Type B pancreatic cell (in vitro differentiated cells): ENCODE data around the gene KCNK16. TPM values are rescaled to one million over a fixed set of nuclear protein-coding genes. Genes with fewer than 3 reads are reported as not detected.
A peak's percentile ranks its signal among the peaks of the same experiment; 100 is the strongest.

Source experiments
- DNase-seq: peaks from one replicate; pipeline ENCODE4 v3.0.0; 2021; ENCODE audit warnings: mixed read lengths; ENCODE audit not compliant: unreplicated experiment; ENCODE audit errors: extremely low spot score
- H3K27ac Mint-ChIP-seq: 2 replicates; pipeline ENCODE4 v1.8.0; 2021; ENCODE audit warnings: mild to moderate bottlenecking, mixed read lengths
- H3K27me3 Mint-ChIP-seq: 2 replicates; pipeline ENCODE4 v1.8.0; 2021; ENCODE audit warnings: mixed read lengths
- H3K36me3 Mint-ChIP-seq: 2 replicates; pipeline ENCODE4 v1.8.0; 2021; ENCODE audit warnings: mixed read lengths
- H3K4me1 Mint-ChIP-seq: one replicate; pipeline ENCODE4 v1.8.0; 2021; ENCODE audit warnings: mixed read lengths; ENCODE audit not compliant: unreplicated experiment
- H3K4me3 Mint-ChIP-seq: 2 replicates; pipeline ENCODE4 v1.8.0; 2021; ENCODE audit warnings: mild to moderate bottlenecking, mixed read lengths
- H3K9me3 Mint-ChIP-seq: 2 replicates; pipeline ENCODE4 v1.8.0; 2021; ENCODE audit warnings: mixed read lengths
- total RNA-seq: library from RNA; stranded (reverse); gene quantifications from 2 replicates; pipeline ENCODE4 v1.2.1, GENCODE V29; 2021; ENCODE audit warnings: low replicate concordance
- TF ChIP-seq, protein P1 (sequence below): fragments of 200-600 bp; sonication (generic); conservative IDR thresholded peaks from 2 replicates; pipeline ENCODE4 v1.5.0; 2021; ENCODE audit warnings: antibody characterized with exemption, mild to moderate bottlenecking

KCNK16 gene
- total RNA-seq, 1 donor from 2014 or later = 22.6 TPM

GRCh38 chr6:39357998-39358686 lies 35.6 kb upstream of the KCNK16 start:
- Mint-ChIP-seq H3K9me3 (no peaks in the 10 kb centered on the region), H3K27me3 (peaks cover 3% of the 10 kb centered on the region), H3K4me1 (peaks cover 13% of the 10 kb centered on the region), H3K36me3 (no peaks in the 10 kb centered on the region), H3K27ac (no peak overlapping the region), H3K4me3 (no peak overlapping the region)
- DNase-seq = no peak
- TF ChIP-seq, protein P1, sequence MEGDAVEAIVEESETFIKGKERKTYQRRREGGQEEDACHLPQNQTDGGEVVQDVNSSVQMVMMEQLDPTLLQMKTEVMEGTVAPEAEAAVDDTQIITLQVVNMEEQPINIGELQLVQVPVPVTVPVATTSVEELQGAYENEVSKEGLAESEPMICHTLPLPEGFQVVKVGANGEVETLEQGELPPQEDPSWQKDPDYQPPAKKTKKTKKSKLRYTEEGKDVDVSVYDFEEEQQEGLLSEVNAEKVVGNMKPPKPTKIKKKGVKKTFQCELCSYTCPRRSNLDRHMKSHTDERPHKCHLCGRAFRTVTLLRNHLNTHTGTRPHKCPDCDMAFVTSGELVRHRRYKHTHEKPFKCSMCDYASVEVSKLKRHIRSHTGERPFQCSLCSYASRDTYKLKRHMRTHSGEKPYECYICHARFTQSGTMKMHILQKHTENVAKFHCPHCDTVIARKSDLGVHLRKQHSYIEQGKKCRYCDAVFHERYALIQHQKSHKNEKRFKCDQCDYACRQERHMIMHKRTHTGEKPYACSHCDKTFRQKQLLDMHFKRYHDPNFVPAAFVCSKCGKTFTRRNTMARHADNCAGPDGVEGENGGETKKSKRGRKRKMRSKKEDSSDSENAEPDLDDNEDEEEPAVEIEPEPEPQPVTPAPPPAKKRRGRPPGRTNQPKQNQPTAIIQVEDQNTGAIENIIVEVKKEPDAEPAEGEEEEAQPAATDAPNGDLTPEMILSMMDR = no peak

DNA sequence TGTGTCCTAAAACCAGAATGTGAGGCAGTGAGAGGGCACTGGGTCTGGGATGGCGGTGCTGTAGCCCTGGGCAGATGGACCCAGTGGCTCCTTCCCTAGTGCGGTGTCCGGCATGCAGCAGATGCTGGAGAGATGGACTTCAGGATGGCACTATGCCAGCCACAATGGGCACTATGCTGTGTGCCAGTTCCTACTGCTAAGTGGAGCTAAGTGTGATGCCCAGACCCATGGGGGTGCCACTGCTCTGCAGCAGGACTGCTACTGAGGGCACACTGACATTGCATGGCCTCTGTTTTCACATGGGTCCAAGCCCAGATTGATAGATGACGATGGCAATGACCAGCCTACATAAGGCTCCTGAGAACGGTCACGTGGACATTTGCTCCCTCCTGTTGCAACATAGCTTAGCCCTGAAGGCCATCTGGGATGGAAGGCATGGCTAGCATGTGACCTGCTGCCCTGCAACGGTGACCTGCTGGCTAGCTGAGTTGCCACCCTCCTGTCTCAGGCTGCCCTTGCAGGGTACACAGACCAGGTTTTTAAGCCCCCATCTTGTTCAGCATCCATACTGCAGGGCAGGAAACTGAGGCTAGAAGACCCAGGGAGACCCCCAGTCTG lies 31.3 kb upstream of the KCNK16 start:
- no peak for DNase-seq
- H3K4me1 Mint-ChIP-seq = peaks cover 4% of the 10 kb centered on the region
- H3K27me3 Mint-ChIP-seq = no peaks in the 10 kb centered on the region
- H3K27ac Mint-ChIP-seq = no peak overlapping the region
- H3K4me3 Mint-ChIP-seq = no peak overlapping the region
- H3K36me3 Mint-ChIP-seq = no peaks in the 10 kb centered on the region
- no peaks in the 10 kb centered on the region for H3K9me3 Mint-ChIP-seq
- TF ChIP-seq, protein P1 = no peak

DNA sequence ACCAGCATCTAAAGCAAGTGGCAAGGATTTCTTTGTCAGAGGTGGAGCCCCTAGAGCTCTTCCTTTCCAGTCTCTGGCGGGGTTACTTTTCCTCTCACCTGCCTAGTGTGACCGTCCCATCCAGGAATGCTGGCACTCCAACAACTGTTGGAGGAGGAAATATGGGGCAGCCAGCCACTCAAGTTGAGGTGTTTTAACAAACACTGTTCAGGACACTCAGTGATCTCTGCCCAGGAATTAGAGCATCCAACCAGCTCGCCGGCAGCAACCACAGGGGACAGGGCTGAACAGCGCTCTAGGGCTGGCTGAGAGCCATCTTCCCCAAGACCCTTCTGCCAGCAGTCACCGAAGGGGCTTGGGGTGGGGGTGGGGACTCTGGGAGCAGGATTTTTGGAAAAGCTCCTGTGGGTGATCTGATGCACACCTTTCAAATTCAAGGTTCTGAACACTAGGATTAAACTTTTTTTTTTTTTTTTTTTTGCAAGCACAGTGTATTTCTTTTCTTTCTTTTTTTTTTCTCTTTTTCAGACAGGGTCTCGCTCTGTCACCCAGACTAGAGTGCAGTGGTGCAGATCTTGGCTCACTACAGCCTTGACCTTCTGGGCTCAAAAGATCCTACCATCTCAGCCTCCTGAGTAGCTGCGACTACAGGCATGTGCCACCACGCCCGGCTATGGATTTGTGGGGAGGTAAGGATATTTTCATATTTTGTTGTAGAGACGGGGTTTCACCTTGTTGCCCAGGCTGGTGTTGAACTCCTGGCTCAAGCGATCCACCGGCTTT lies 28.4 kb upstream of the KCNK16 start:
- TF ChIP-seq, protein P1 = no peak
- no peak for DNase-seq
- H3K27me3 Mint-ChIP-seq = peaks cover 4% of the 10 kb centered on the region
- H3K4me1 Mint-ChIP-seq = peaks cover 5% of the 10 kb centered on the region
- no peaks in the 10 kb centered on the region for H3K36me3 Mint-ChIP-seq
- H3K4me3 Mint-ChIP-seq = no peak overlapping the region
- no peak overlapping the region for H3K27ac Mint-ChIP-seq
- no peaks in the 10 kb centered on the region for H3K9me3 Mint-ChIP-seq

- peaks cover 4% of the 10 kb centered on the region for H3K27me3 Mint-ChIP-seq
- no peak overlapping the region for H3K27ac Mint-ChIP-seq
- TF ChIP-seq, protein P1 = no peak
- no peak overlapping the region for H3K4me3 Mint-ChIP-seq
- H3K4me1 Mint-ChIP-seq = peaks cover 11% of the 10 kb centered on the region
- no peak for DNase-seq
- H3K36me3 Mint-ChIP-seq = no peaks in the 10 kb centered on the region
- H3K9me3 Mint-ChIP-seq = no peaks in the 10 kb centered on the region
Observed at GRCh38 chr6:39348740-39349139, 26.2 kb upstream of the KCNK16 start.

GRCh38 chr6:39347906-39348585 lies 25.5 kb upstream of the KCNK16 start:
- H3K36me3 Mint-ChIP-seq = no peaks in the 10 kb centered on the region
- peak; percentile 80 for DNase-seq
- no peaks in the 10 kb centered on the region for H3K9me3 Mint-ChIP-seq
- TF ChIP-seq, protein P1 = peak; percentile 90
- peaks cover 11% of the 10 kb centered on the region for H3K4me1 Mint-ChIP-seq
- H3K27me3 Mint-ChIP-seq = peaks cover 4% of the 10 kb centered on the region
- H3K27ac Mint-ChIP-seq = no peak overlapping the region
- no peak overlapping the region for H3K4me3 Mint-ChIP-seq
